ENCODE measurements around the gene TMEM25. TPM values are rescaled to one million over a fixed set of nuclear protein-coding genes. Genes with fewer than 3 reads are reported as not detected.

The TMEM25 gene
- total and polyA plus RNA-seq, 12 donors = 3.9 to 16.2 (median 11.4) TPM

- TF ChIP-seq, protein P1, sequence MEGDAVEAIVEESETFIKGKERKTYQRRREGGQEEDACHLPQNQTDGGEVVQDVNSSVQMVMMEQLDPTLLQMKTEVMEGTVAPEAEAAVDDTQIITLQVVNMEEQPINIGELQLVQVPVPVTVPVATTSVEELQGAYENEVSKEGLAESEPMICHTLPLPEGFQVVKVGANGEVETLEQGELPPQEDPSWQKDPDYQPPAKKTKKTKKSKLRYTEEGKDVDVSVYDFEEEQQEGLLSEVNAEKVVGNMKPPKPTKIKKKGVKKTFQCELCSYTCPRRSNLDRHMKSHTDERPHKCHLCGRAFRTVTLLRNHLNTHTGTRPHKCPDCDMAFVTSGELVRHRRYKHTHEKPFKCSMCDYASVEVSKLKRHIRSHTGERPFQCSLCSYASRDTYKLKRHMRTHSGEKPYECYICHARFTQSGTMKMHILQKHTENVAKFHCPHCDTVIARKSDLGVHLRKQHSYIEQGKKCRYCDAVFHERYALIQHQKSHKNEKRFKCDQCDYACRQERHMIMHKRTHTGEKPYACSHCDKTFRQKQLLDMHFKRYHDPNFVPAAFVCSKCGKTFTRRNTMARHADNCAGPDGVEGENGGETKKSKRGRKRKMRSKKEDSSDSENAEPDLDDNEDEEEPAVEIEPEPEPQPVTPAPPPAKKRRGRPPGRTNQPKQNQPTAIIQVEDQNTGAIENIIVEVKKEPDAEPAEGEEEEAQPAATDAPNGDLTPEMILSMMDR (IDR thresholded peaks at IDR 0.05) = no peak
- DNase-seq = no peak
Observed at GRCh38 chr11:118533769-118534729, 3.1 kb downstream of the TMEM25 start.

GRCh38 chr11:118535261-118535660 lies 4.3 kb downstream of the TMEM25 start:
- intact Hi-C loops (cut with DNase I) = no loop called here
- DNase-seq = no peak
- peaks cover 0 to 10% (median 0%) of the 10 kb centered on the region in 9 donors for H3K36me3 ChIP-seq
- peaks cover 0 to 15% (median 8%) of the 10 kb centered on the region in 9 donors for H3K4me1 ChIP-seq
- H3K27me3 ChIP-seq = peaks cover 0 to 10% (median 0%) of the 10 kb centered on the region in 7 donors
- no peak for ATAC-seq
- TF ChIP-seq, protein P1 (IDR thresholded peaks at IDR 0.05) = no peak
- H3K9me3 ChIP-seq = no peaks in the 10 kb centered on the region
- WGBS, 2 donors = 85 to 86% methylated on average over 9 of the region's 9 CpGs
- no peak overlapping the region for H3K4me3 ChIP-seq
- no peak overlapping the region for H3K27ac ChIP-seq

More at GRCh38 chr11:118533769-118534729, 3.1 kb downstream of the TMEM25 start:
- Histone ChIP-seq H3K4me3 (no peak overlapping the region), H3K9me3 (no peaks in the 10 kb centered on the region), H3K27me3 (peaks cover 0 to 14% (median 0%) of the 10 kb centered on the region in 7 donors), H3K4me1 (peaks cover 4 to 23% (median 17%) of the 10 kb centered on the region in 9 donors), H3K27ac (no peak overlapping the region), H3K36me3 (peaks cover 0 to 10% (median 0%) of the 10 kb centered on the region in 9 donors)
- no peak for ATAC-seq
- intact Hi-C loops (cut with DNase I) = loop anchor here in 1 of 10 donors (5.0 kb wide), 1 partner anchor 33 kb away; the partner anchor contains the start of gene IFT46
- 71 to 78% methylated on average over 27 of the region's 27 CpGs for WGBS, 2 donors

DNA sequence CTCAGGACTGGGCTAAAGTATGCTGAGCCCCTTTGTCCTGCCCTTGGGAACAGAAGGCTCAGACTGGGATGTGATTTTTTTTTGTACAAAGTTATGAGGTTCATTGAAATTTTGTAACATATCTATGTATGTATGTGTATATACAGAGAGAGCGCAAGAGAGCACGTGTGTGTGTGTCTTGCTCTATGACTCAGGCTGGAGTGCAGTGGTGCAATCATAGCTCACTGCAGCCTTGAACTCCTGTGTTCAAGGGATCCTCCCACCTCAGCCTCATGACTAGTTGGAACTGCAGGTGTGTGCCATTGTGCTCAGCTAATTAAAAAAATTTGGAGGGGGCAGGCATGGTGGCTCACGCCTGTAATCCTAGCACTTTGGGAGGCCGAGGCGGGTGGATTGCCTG lies 5.7 kb downstream of the TMEM25 start:
- intact Hi-C loops (cut with DNase I) = no loop called here
- Histone ChIP-seq H3K27ac (no peak overlapping the region), H3K4me1 (peaks cover 0 to 4% (median under 1%) of the 10 kb centered on the region in 9 donors), H3K36me3 (peaks cover 0 to 25% (median 0%) of the 10 kb centered on the region in 9 donors), H3K9me3 (no peaks in the 10 kb centered on the region), H3K27me3 (no peaks in the 10 kb centered on the region), H3K4me3 (no peak overlapping the region)
- no peak for DNase-seq
- no peak for ATAC-seq
- WGBS, 2 donors = 95 to 97% methylated on average over 5 of the region's 5 CpGs
- TF ChIP-seq, protein P1 (IDR thresholded peaks at IDR 0.05) = no peak

- H3K27ac ChIP-seq = no peak overlapping the region
- H3K27me3 ChIP-seq = no peaks in the 10 kb centered on the region
- no peak for DNase-seq
- ATAC-seq = no peak
- intact Hi-C loops (cut with DNase I) = no loop called here
- H3K4me1 ChIP-seq = no peaks in the 10 kb centered on the region
- H3K9me3 ChIP-seq = no peaks in the 10 kb centered on the region
- H3K36me3 ChIP-seq = peaks cover 0 to 33% (median 0%) of the 10 kb centered on the region in 9 donors
- H3K4me3 ChIP-seq = no peak overlapping the region
- whole genome bisulfite sequencing, 2 donors = 89 to 92% methylated on average over 6 of the region's 6 CpGs
- TF ChIP-seq, protein P1 (IDR thresholded peaks at IDR 0.05) = no peak
Observed at GRCh38 chr11:118537409-118537980, 6.5 kb downstream of the TMEM25 start.

All from heart right ventricle (tissue), 16 donors.